Stimulated activated CD4-positive, alpha-beta T cell treated with anti-CD3 and anti-CD28 coated beads, Interleukin-2, amount 100 ng/mL, for 24 hours (primary cell): ENCODE measurements around the gene TDRD9.

Experiments
- DNase-seq, 2 donors: peaks; one replicate each; pipeline ENCODE4 v3.0.0-alpha.2; 2020

The TDRD9 gene

DNA sequence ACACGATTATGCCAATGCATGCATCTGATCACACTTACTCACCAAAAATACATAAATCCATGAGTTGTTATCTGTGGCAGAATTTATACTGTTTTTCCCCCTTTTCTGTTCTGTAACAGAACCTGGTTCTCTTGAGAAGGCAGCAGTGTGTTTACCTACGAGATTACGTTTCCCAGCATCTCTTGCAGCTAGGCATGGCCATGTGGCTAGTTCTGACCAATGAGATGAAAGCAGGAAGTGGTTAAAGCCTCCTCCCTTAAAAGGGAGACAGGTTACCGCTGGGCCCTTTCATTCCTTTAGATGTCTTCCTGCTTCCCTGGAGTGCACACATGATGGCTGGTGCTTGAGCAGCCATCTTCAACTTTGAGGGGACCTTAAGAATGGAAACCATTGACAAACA, 145.5 kb downstream of the TDRD9 start:
- DNase-seq, result no peak

DNA sequence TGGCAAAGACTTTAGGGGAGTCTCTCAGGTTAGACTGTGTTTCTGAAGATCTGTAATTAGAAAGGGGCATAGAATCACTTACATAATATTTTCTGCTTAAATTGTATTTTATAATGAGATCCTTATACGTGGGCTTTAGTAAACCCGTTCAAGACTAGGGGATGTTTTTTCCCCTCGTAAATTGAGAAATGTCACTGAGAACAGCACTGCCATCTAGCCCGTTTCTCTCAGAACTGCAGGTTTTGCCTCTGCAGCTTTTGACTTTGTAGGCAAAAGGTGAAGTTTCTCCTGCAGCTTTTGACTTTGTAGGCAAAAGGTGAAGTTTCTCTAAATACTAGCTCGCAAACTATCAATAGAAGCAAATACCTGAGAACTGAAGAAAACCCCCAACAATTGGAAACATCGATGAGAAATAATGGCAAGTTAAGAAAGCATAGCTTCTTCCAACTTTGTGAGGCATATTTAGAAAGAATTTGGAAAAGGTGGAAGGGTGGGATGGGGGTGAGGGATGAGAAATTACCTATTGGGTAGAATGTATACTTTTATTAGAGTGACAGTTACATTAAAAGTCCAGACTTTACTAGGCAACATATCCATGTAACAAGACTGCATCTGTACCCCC, 147.4 kb downstream of the TDRD9 start:
- no peak for DNase-seq

DNA sequence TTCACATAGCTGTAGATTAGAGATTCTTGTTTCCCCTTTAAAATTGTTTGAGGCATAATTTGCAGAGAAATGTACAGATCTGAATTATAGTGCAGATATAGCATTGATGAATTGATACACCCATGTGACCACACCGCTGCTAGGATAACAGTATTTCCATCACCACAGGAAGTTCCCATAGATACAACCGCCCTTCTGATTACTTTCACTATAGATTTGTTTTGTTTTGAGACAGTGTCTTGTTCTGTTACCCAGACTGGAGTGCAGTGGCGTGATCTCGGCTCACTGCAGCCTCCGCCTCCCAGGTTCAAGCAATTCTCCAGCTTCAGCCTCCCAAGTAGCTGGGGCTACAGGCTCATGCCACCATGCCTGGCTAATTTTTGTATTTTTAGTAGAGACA, 148.5 kb downstream of the TDRD9 start:
- no peak for DNase-seq

DNA sequence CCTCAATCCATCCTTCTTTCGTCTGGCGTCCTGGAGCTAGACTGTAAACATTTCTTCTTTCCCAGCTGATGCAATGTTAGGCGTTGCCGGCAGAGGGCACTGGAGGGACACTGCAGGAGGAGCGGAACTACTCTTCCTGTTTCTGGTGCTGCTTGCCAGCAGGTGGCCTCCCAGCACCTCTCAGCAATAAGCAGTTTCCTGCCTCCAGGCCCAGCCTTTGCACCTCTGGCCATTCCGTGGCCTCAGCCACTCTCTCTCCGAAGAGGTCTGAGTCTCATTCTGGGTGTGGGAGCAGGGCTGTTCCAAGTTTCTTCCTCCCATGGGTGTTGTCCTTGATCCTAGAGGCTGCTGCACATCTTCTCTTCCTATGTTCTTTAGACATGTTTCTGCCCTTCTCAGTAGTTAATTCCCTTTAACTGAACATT, 149.8 kb downstream of the TDRD9 start:
- peak; percentile 86 to 89 for DNase-seq

DNA sequence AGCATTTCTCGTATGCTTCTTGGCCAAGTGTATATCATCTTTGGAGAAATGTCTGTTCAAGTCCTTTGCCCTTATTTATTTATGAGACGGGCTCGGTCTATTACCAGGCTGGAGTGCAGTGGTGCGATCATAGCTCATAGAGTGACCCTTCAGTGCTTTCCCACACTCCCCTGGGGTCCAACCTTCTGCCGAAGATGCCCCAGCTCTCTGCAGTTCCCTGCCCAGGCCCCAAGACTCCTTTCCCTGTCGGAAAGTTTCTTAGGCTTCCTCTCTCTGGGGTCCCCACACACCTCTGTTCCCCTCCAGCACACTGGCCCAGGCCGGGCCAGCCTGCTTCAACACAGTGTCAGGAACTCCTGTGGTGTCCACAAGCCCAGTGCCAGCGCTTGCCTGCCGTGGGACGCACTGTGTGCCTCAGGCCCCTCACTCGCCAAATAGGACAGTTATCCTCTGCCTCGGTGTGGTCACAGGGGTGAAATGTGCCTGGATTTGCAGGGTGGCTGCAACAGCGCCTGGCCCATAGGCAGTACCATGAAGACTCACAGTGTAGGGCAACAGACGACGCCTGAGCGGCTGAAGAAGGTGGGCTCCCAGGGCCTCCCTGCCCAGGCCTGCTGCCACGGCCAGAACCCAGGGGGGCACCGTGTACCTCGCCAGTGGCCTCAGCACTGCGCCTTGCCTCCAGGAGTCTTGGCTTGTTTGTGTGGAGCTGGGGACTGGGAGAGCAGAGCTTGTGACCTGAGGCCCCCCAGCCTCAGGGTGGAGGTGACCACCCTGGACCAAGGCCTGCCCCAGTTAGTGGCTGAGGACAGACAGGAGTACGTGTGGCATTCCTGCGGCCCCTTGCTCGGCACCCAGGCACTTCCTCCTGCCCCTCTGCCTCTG, 152.4 kb downstream of the TDRD9 start:
- no peak for DNase-seq

DNA sequence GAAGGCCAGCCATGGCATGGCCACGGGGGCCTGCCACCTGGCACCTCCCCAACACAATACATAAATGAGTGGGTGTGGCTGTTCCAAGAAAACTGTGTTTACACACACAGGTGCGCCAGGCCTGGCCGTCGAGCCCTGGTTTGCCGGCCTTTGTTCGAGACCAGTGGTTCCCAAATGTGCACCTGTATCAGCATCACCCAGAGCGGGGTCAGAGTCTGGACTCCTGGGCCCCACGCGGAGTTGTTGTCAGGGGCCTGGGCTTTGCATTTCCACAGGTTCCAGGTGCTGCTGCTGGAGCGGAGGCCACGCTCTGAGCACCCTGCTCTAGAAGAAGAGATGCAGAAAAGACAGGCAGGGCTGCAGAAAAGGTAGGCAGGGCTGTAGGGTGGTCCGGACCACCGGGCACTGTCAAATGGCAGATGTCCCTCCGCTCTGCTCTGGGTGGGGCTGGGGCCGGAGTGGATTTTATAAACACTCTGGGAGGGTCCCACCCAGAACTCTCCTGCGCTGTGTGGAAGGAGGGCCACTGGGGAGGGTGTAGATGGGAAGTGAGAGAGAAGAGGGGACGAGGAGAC, 153.1 kb downstream of the TDRD9 start:
- no peak for DNase-seq

DNA sequence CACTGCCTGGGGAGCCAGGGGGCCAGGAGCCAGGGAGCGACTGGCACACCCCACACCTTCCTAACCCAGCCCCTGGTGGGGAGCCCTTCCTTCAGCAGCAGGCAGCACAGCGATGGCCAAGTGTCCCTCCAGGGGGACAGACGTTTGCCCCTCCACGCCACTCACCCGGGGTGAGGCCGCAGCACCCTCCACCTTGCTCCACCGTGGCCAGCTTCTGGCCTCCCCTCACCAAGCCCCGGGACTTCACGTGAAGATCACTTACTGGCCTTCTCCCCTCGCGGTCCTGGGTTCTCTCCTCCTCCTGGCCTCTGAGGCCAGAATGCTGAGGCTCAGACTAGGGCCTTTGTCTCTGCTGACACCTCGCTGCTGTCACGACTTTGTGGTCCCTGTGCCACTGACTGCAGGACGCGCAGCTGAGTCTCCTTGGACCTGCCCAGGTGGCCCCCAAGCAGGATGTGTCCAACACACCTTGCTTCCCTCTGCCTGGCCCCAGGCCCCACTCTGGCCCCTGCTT, 153.8 kb downstream of the TDRD9 start:
- no peak for DNase-seq

DNA sequence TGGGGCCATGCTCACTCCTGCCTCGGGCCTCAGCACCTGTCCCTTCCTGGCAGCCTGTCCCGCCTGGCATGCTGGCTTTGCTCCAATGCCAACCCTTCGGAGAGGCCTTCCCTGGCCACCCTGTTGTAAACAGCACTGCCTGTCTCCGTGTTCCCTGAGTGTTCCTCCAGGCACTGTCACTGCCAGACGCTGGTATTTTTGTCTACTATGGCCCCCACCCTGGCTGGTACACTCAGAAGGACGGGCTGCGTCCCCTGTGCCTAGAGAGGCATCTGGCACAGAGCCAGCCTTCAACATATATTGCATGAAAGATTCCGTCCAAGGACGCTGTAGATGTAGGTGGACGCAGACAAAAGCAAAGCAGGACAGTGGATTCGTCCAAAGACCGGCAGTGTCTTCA, 154.6 kb downstream of the TDRD9 start:
- no peak for DNase-seq

DNA sequence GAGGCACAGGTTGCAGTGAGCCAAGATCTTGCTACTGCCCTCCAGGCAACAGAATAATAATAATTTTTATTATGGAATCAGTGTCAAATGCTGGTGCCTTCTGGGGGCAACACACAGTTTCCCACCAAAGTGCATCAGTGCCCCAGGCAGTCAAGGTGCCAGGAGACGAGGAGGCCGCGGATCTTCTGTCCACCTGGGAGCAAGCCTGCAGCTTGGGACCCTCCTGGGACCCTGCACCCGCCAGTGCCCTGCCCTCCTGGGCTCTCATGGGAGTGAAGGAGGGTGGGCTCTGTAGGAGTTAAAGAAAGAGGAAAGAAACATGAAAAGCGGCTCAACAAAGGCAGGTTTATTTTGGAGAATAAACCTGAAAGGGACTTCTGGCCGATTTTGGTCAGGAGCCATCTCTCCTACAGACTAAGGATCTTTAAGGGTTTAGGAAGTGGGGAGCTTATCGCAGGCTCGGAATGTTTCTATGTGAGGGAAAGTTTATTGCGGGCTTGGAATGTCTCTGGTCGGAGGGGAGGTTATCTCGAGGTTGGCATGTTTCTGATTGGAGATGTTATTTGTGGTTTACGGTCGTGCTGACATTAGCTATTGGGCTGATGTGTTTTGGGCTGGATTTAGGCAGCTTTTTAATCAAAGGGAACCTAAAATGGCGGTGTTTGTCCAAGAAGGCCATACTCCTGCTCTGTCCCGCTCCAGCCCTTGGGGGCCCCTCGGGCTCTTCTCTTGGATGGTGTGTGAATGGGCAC, 156.2 kb downstream of the TDRD9 start:
- DNase-seq, result no peak

DNA sequence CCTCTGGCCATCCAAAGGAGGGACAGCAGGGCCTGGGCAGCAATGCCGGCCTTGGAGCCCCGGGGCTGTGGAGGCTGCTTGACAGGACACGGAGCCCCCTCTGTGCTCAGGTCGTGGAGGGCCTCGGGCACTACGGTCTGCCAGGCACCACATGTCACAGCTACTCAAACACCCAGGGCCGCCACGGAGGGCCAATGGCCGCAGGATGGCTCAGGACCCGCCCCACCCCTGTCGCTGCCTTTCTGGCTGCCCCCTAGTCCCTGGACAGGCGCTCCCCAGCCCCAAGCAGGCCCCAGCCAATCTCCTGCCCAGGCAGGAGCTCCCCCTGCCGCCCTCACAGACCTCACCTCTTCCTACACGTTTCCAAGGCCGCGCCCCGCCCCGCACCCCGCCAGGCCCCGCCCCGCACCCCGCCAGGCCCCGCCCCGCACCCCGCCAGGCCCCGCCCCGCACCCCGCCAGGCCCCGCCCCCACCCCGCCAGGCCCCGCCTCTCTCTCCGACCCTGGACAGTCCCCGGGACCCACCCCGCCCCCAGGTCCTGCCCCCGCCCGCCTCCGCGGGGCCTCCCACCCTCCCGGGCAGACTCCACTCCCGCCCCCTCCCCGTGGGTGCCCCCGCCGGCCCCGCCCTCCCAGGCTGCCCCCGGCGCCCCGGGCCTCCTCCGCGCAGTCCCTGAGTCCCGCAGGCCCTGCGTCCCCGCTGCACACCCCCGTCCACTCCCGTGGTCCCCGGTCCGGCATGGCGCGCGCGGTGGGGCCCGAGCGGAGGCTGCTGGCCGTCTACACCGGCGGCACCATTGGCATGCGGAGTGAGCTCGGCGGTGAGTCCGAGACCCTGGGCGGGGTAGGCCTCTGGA, 157.0 kb downstream of the TDRD9 start, which contains the start of gene ASPG:
ASPG (plus strand) TSS at position 669 of the 857 bp plus-strand sequence; CDS start at position 740, 71 bp downstream.
- peak in 1 of 2 donors; percentile 17 for DNase-seq

DNA sequence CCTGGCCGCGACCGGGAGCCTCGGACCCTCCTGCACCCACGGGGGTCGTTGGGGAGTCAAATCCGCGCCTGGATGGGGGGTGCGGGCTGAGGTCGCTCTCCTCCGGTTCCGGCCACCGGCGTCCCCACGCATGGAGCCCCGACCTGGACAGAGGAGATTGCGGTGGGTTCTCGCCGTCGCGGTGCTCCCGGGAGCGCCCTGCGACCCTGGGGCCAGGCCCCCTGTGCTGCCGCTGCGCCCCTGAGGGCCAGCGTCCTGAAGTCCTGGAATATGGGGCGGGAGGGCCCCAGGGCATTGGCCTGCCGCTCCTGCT, 157.6 kb downstream of the TDRD9 start:
- DNase-seq, result no peak

DNA sequence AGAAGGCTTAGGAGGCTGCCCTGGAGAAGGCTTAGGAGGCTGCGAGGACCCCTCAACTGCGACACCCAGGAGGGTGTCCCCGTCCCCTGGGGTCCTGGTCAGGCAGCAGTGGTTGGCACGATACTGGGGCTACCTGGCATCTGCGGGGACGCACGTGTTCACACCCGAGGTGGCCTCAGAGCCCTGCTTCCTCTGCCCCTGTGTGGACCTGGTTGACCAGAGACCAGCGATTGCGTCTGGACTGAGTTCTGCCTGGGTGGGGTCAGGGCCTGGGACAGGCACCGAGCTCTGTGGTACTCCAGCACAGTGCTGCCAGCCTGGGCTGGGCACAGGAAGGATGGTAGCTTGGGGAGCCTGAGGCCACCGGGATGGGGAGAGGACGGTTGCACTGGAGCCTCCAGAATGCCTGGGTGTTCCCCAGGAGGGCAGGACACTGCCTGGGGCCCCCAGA, 158.0 kb downstream of the TDRD9 start:
- DNase-seq, result no peak

DNA sequence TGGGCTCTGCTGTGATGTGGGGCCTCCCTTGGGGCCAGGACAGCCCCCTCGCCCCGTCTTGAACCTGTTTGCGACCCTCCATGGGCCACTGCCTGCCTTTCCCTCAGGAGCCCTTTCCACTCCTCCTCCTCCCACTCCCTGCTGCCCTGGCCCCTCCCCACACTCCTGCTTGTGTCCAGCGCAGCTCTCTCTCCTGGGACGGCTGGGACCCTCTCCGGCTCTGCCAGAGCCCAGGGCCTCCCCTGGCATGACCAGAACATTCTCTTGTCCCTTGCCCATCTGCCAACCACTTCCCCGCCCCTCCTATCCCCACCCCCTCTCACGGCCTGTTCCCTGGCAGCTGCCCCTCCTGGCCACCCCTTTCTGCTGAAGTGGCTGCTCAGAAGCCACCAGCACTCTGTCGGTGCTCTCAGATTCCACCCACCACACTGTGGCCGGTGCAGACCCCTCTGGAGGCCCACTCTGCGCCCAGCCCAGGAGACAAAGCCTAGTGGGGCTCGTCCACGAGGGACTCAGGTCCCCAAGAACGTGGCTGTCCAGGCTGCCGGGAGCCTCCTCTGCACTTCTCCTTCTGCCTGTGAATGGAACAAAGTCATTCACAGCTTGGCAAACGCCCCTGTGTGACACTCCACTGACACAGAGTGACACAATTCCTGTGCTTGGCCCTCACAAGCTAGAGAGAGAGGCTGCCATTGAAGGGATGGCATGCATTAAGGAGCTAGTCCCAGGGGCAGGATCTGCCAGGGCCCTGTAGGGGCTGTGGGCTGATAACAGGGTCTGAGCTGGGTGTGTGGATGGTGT, 158.6 kb downstream of the TDRD9 start:
- DNase-seq, result no peak

DNA sequence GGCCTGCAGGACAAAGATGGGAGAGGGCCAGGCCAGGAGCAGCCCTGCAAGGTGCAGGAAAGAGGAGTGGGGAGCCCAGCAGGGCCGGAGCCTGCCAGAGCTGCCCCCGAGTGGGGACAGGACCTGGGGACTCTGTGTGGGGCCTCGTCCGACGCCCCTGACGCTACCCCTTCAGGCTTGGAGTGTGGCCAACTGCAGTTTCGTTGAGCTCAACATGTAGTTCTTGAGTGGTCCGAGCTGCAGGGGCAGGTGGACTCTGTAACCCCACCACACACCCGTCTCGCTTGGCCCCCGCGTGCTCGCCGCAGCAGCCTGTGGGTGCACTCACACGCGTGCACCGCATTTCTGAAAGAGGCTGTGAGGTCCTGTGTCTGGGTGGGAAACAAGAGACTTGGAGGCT, 159.2 kb downstream of the TDRD9 start:
- no peak for DNase-seq

DNA sequence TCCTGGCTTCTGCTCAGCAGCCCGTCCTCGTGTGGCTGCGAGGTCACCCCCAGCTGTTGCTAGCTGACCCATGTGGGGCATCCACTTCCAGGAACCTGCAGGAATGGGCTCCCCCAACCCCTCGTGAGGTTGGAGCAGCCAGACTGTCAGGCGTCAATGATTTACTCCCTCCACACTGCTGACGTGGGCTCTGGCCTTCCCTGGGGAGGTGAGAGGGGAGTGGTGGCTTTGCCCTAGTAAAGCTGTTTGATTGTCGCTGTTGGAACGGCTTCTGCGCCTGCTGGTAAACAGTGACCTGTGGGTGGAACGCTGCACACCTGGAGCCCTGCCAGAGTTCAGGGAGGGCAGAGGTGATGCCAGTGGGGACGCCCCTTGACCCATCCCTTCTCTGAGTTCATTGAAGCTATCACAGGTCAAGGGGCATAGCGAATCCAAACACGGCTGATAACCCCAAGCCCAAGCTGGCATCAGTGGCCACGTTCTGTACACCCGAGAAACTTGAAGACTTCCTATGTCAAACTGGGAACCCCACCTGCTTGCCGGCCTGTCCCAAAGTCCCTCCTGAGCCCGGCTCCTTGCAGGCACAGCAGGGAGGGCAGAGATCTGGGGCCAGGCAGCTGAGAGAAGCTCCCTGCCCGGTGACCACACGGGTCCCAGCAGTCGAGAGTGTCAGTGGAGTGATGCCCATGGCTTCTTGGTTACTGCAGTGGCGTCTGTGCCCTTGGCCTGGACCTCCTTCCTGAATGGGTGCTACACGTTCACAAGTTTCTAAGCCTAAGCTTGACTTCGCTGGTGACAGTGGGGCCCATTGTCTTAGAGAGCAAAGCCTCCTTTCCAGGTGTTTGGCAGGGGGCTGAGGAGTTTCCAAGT, 160.0 kb downstream of the TDRD9 start:
- DNase-seq, result no peak

DNA sequence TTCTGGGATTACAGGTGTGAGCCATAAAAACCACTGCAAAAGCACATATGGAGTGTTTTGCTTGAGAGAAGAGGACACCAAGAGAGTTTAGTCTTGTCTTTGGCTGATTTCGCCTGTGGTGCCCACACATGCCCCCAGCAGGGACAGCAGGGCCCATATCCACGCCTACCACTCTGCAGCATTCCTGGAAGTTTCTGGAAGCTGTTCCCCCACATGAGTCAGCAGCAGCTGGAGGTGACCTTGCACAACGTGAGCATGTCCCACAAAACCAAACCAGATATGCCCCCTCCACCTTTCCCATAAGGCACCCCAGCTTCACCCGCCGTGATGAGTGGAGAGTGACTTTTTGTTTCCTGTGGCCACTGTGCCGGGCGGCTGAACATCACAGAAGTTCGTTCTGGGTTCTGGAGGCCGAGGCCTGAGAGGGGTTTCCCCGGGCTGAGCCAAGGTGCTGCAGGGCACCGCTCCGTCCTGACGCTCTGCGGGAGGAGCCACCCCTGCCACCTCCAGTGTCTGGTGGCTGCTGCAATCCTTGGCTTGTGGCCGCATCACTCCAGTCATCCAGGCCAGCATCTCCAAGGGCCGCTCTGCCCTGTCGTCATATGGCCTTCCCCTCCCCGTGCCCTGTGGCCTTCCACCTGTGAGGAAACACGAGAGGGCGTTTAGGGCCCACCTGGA, 162.0 kb downstream of the TDRD9 start:
- DNase-seq, result no peak

DNA sequence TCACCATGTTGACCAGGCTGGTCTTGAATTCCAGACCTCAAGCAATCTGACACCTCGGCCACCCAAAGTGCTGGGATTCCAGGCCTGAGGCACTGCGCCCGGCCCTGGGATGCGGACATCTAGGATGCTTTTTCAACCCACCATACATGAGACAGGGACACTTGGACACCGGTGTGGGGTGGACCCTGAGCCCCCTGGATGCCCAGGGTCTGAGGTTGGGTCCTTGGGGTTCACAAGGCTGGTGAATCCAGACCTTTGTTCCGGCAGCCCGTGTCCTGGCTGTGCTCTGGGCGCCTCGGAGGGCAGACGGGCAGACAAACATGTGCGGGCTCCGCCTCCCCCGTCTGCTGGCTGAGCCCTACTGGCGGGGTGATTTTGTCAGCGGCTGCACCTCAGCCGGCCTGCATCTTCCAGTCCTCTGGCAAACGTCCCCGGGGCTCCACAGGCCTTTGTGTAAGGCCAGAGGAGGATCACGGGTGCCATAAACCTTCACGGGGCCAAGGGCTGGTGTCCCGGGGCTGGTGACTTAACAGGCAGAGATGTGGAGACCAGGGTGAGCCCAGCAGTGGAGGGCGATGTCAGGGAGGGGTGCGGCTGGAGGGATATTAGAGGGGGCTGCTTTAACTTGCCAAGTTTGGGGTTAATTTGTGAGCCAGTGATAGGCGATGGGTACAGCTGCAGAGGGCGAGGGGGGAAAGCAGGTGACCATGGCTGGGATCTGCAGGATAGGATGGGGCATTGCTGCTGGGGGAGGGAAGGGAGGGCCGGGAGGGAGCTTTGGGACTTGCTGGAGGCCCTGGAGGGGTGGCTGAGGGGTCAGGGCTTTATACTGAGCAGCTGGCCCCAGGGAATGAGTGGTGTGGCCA, 163.0 kb downstream of the TDRD9 start:
- no peak for DNase-seq

DNA sequence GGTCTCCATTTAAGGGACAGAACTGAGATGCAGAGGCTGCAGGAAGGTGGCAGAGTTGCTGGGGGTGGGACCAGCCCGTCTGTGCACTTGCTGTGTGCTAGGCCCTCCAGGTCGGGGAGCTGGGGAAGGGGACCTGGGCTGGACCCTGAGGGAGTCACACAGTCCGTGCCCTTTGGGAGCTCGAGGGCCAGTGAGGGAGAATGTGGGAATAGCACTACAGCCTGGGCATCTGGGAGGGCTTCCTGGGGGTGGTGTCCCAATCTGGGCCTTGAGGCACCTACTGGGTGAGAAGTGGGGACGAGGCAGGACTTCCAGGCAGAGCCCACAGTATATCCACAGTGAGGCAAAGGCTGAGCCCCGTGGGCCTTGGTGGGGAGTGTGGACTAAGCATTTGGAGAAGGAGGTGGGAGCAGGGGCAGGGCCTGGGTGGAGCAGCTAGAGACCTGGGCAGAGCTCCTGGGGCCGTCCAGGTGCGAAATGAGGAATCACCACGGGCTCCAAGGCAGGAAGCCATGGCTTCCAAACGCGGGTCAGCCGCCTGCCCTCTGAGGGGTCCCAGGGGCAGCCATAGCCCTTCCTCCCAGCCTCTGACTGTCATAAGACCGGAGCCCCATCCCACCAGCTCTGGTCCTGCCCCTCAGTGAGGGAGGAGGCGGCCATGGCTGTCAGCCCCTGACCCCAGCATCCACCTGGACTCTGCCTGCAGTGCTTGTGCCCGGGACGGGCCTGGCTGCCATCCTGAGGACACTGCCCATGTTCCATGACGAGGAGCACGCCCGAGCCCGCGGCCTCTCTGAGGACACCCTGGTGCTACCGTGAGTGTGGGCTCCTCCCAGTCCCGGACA, 163.9 kb downstream of the TDRD9 start:
- DNase-seq, result no peak
